ENCODE measurements around the gene MKNK2.
"Not testable (repeated sequence)": the region's sequence is repeated elsewhere in the genome, so short reads cannot be mapped to it uniquely, and the experiment has no call there.

The MKNK2 gene

DNA sequence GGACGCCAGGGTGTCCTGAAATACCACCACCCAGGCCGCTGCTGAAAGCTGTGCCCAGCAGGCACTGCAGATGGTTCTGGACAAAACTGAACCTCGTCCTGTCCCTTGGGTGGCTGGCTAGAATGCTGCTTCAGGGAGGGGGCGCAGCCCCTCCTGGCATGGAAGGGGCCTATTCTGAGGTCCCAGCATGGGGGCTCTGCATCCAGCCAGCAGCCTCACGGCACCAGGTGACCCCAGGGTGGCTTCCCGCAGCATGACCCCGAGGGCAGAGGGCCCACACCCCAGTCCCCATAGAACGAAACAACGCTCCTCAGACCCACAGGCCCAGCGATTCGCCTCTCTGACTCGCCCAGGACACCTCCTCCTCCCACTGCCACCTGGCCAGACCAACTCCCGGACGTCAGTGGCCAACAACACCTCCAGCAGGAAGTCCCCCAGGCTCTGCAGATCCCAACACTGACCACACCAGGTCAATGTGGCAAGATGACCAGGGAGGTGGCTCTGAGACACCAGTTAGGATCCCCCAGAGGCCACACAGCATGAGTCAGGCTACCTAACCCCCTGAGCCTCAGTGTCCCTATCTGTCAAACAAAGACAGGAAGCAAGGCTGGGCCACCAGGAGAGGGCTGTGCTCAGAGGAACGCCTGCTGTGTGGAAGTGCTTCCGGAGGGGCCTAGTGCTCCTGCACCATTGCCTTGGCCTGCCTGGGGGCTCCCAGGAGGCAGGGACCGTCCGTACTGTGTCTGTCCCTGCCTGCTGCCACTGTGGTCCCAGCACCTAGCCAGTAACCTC is 6.1 kb downstream of the MKNK2 start:
- DNase-seq (ENCODE audit: low read depth in 2 of 2): no peak

DNA sequence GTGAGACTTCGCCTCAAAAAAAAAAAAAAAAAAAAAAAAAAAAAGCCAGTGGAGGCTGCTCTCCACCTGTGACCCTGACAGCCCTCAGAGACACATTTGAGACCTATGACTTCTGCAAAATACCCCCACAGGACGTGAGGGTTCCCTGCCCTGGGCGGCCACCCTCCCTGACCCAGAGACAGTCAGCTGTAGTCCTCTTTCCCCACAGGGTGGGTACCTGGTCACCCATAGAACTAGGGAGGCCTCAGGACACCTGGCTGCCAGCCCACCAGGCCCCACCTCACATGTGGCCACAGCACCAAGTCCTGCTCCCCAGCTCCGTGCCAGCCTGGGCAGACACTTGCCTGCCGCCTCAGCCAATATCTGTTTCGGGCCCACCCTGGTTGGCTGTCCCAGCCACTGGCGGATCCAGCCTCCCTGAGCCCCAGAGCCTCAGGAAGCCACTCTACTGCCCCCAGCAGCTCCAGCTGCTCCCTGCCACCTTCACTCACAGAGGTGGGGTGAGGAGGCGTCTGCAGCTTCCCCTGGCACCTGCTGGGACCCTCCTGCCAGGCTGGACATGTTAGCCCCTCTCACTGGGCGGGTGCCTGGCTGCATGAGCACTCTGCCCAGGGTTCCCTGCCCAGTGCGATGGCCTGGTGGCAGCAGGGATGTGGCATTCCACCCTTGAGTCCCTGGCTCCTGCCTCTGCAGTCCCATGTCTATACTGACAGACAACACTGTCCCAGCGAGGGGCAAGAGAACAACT is 6.9 kb downstream of the MKNK2 start:
- no peak for DNase-seq (ENCODE audit: low read depth in 2 of 2)

DNA sequence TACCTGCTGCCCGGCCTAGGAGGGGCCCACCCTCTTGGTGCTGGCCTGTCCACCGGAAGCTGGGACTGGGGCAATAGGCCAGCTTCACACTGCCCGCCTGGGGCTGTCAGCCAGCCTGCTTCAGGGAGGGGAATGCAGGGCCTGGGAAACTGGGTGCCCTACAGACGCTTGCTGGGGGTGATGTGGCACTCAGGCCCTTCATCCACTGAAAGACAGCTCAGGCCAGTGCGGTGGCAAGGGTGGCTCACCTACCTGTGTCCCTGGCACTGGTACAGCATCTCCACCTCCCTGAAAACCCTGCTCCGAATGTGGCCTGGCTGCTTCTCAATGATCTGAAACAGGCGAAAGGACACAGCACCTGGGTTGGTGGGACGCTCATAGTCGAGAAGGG is 7.8 kb downstream of the MKNK2 start:
- no peak for DNase-seq (ENCODE audit: low read depth in 2 of 2)

DNA sequence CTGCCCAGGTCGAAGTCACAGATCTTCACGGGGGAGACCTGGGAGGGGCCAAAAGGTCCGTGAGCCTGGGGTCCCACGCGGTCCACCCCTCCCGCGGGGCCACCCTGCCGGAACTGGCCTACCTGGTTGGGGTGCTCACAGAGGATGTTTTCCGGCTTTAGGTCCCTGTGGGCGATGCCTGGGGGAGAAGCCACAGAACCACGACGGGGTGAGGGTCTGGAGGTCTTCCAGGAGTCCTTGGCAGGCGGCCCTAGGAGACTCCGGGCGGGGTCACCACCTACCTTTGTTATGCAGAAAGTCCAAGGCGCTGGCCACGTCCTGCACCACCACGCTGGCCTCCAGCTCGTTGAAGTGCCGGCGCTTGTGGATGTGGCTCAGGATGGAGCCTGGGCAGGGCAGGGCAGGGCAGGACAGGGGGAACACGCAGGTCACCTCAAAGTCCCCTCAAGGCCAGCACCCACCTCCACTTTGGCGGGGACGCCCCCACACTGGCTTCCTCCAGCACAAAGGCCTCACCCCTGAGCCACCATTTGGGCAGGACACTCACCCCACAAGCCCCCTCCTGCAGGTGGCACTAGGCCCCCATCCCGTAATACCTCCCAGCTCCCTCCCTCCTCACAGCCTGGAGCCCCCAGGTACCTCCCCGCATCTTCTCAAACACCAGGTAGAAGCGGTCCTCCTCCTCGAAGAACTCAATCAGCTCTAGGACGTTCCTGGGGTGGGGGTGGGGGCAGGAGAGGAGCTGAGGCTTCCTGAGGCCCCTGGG is 8.4 kb downstream of the MKNK2 start:
- no peak for DNase-seq (ENCODE audit: low read depth in 2 of 2)

DNA sequence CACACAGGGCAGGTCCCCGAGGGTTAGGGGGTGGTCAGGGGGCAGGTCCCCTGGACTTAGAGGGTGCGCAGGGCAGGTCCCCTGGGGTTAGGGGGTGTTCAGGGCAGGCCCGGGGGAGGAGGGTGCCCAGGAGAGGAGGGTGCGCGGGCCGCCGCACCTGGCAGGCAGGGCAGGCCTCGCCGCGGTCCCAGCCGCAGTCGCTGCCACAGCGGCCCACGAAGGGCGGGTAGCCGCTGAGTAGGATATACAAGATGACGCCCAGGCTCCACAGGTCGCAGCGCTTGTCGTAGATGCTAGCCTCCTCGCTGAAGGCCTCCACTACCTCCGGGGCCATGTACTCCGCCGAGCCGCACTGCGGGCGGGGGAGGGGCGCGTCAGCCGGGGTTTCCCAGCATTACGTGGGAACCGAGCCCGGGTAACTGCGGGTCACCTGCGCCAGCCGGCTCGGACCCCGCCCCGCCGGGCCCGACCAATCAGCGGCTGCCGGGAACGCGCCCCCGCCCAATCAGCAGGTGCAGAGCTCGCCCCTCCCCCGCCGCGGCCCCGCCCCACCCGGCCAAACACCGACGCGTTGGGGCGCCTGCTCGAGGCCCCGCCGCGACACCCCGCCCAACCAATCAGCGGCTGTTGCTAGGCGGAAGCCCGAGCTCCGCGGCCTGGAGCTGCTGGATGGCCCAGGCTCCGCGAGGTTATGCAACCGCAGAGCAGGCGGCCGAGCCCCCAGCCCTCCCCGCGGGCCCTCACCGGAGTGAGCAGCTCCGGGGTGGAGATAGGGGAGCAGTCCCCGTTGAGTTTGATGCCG is 9.2 kb downstream of the MKNK2 start:
- peak; percentile 99 to 100 for DNase-seq (ENCODE audit: low read depth in 2 of 2)

DNA sequence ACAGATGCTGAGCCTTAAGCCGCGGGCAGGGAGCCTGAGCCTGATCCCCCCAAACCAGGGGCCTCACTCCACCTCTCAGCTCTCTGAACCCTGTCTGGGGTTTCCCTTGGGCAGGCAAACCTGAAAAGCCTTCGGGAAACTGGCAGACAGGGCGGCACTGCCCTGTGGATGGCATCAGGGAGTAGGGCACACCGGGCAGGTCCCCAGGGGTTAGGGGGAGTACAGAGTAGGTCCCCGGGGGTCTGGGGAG is 9.7 kb downstream of the MKNK2 start:
- no peak for DNase-seq (ENCODE audit: low read depth in 2 of 2)

DNA sequence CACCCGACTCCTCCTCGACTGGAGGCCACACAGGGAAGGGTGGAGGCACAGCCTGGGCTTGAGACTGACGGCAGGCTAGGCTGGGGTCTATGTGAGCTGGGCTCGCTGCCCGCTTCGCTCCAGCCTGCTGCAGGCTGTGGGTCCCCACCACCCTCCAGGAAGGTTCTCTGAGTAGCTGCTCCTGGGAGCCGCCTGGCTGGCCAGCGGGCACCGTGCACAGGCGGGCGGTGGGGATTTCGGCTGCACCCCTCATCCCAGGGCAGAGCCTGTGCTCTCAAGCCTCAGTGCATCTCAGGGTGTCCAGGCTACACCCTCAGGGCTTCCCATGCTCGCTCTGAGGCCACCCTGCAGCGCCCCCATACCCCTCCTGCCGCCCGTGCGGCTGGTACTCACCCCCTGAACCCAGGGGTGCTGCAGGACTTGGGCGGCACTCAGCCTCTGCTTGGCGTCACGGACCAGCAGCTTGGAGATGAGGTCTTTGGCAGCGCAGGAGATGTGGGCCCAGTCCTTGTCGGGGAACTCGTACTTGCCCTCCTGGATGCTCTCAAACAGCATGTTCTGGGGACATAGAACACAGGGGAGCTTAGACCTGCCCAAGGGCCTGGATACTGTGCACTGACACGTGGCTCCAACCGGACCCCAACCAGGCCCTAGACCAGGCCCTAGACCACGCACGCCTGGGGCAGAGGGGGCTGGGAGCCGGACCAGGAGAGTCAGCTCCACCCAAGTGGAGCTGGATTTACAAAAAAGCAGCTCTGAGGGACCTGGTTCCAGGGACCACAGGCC is 10.2 kb downstream of the MKNK2 start:
- no peak for DNase-seq (ENCODE audit: low read depth in 2 of 2)

DNA sequence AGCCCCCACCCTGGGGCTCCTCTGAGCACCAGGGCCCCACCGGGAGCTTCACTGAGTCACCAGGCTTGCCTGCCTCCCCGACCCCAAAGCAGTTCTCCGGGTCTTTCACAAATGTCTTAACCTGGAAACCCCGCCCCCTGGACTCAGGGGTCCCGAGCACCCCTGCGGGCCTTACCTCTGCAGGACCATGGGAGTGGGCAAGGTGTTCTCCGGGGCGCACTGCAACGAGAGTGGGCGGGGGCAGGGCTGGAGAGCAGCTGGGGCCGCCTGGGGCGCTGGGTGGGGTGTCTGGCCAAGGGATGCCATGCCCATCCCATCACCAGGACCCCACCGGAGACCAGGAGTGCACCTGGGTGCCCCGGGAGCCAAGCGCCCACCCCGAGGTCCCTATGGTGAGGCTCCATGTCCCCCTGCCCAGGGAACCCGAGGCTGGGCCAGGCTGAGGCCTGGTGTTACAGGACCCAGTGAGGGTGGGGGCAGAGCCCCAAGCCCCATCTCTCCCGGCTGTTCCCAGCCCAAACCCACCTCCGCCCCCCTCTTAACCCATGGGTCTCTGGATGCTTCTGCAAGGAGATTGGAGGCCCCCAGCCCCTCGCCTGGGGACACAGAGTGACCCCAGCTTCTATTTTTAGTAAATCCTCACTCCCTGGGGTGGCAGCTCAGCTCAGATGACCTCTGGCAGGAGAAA is 10.9 kb downstream of the MKNK2 start:
- DNase-seq (ENCODE audit: low read depth in 2 of 2): no peak

DNA sequence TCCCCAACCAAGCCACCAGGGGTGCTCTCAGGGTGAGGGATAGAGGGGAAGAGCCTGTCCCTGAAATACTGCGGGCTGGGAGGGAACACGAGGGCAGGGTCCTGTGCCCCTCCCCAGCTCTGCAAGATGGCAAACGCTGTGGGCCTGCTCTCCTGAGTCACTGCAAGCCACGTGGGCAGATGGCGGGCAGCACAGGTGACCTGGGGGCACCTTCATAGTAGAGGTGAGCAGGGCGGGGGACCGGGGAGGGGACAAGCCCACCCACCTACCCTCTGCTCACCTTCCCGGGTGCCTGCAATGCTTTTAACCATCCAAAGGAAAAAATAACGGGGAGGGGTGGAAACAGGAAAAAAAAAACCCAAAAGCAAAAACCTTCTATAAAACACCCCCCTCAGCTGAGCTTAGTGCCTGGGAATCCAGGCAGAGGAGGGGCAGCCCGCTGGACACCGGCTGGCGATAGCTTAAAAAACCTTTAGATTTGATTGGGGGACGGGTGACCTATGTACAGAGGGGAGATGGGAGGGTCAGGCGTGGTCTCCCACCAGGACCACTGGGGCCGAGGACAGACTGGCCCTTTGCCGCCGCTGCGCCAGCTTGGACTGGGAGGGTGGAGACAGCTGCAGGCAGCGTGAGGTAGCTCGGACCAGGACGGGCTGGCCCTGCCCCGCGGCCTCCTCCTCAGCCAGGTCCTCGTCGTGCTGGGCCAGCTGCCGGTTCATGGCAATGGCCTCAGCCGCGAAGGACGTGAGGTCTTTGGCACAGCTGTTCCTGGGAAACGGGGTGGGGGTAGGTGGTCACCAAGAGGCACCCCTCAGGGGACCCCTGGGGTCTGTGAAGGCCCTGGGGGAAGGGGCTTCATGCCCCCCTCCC is 11.7 kb downstream of the MKNK2 start:
- no peak for DNase-seq (ENCODE audit: low read depth in 2 of 2)

DNA sequence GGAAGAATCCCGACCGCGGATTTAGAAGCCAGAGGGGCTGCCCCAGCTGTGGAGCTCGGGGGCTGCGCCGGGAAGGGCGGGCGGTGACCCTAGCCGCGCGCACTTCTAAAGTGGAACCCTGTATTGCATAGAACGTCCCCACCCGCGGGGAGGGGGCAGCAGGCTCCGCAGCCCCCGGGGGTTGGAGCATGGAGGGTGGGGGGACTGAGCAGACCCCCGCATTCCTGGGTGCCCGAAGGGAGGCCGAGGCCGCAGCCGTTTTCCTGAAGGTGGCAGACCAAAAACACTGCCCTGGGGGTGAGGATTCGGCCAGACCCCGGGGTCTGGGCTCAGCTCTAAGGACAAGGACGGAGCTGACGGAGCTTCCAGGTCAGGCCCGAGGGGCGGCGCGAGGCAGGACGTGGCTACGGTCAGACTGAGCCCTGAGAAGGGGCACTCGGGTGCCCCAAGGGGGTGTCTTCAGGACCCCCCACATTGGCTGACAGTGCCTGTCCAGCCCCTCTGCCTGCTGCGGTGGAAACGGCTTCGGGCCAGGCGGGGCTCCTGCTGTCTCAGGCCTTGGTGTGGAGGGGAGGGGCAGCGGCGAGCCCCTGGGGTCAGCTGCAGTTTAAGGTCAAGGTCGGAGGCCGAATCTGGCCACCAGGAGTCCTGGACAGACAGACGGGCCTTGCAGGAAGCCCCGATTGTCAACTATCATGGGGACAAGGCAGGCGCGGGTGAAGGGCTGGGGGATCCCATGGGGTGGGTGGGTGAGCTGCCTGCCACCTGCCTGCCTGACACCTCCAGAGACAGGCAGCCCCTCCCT is 12.6 kb downstream of the MKNK2 start:
- DNase-seq (ENCODE audit: low read depth in 2 of 2): no peak

DNA sequence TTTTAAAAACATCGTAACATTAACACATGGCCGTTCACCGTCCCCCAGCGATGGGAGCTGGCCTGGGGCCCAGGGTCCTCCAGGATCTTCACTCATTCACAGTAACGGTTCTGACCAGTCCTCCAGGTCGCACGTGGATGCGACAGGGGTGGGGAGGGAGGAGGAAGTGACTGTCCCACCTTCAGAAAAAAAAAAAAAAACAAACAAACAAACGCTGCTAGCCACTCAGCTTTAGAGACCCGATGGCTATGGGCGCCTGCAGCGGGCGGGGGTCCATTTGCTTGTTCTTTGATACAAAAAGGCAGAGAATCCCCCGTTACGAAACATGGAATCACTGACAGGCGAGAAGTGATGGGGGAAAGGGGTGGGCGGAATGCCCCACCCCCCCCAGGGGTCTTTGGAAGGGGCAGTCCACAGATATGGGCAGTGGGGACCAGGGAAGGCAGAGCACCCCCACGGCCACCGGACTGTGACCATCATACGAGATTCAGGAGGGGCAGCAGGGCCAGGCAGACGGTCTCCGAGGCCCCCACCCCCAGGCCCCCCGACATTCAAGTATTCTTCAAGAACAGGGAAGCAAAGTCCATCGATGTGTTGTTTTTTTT is 13.3 kb downstream of the MKNK2 start:
- no peak for DNase-seq (ENCODE audit: low read depth in 2 of 2)

DNA sequence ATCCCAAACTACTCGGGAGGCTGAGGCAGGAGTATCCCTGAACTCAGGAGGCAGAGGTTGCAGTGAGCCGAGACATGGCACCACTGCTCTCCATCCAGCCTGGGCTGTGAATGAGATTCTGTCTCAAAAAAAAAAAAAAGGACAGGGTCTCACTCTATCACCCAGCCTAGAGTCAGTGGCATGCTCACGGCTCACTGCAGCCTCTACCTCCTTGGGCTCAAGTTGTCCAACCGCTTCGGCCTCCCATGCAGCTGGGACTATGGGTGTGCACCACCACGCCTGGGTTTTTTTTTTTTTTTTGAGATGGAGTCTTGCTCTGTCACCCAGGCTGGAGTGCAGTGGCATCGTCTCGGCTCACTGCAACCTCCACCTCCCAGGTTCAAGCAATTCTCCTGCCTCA is 14.6 kb downstream of the MKNK2 start:
- no peak for DNase-seq (ENCODE audit: low read depth in 2 of 2)

DNA sequence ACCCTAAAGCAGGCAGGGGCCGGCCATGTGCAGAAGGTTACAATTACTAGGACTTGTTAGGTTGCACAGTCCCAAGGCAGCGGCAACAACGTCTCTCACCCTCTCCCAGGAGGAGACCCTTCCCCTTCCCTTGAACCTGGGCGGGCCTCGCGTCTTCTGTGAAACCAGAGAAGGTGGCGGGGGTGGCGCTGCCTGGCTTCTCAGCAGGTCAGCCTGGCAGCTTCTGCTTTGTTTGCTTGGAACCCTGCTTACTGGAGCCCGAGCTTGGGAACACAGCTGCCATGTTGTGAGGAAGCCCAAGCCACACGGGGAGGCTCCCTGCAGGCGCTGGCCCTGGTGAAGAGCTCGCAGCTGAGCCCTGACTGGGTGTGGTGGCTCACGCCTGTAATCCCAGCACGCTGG is 15.5 kb downstream of the MKNK2 start:
- DNase-seq (ENCODE audit: low read depth in 2 of 2): no peak

DNA sequence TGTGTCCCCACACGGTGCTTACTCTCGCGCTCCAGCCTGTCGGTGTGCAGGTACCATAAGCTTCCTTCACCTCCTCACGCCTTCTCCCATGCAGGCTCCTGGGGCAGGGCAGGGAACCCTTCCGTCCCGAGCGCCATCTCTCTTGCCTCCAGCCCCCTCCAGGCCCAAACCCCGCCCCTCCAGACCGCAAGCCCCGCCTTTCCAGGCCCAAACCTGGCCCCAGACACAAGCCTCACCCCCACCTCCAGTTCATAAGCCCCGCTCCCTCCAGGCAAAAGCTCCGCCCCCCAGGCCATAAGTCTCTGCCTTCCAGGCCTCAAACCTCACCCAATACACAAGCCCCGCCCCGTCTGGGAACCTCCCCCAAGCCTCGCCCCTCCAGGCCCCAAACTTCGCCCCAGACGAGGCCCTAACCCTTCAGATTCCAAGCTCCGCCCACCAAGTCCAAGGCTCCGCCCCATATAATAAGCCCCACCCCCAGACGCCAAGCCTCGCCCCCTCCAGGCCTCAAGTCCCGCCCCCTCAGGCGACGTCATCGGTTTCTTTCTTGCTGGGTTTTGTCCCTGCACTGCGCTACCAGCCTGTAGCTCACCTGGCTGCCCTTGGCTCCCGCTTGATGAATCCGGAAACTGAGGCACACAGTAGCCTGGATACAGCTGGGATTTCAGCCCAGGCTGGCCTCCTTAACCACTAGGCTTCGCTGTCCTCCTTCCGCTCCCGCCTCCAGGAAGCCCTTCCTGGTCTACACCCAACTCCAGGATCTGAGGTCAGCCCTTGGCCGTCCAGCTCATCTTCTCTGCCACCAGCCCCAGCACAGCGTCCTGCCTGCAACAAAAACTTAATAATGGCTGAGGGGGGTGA is 16.1 kb downstream of the MKNK2 start:
- DNase-seq (ENCODE audit: low read depth in 2 of 2): peak; percentile 50 to 81

DNA sequence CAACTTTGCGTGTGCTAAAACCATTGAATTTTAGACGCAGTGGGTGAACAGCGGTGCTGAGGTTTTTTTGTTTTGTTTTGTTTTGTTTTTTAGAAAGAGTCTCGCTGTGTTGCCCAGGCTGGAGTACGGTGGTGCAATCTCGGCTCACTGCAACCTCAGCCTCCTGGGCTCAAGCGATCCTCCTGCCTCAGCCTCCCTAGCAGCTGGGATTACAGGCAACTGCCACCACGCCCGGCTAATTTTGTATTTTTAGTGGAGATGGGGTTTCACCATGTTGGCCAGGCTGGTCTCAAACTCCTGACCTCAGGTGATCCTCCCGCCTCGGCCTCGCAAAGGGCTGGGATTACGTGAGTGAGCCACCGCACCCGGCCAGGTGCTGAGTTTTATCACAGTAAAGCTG is 16.8 kb downstream of the MKNK2 start:
- not testable (repeated sequence) for DNase-seq (ENCODE audit: low read depth in 2 of 2)

DNA sequence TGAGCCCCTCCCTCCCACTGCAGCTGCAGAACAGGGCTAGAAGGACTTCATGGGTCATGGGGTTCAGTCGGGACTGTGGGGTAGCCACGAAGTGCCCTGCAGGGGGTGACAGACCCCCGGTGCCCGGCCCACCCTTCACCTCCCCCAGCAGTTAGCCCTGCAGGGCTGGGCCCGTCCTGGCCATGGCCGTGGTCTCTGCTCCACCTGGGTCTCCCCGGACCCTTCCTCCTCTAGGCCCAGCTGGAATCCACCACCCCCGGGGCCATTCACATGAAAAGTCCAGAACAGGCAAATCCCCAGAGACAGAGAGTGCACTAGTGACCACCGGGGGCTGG is 17.3 kb downstream of the MKNK2 start:
- DNase-seq (ENCODE audit: low read depth in 2 of 2): no peak

DNA sequence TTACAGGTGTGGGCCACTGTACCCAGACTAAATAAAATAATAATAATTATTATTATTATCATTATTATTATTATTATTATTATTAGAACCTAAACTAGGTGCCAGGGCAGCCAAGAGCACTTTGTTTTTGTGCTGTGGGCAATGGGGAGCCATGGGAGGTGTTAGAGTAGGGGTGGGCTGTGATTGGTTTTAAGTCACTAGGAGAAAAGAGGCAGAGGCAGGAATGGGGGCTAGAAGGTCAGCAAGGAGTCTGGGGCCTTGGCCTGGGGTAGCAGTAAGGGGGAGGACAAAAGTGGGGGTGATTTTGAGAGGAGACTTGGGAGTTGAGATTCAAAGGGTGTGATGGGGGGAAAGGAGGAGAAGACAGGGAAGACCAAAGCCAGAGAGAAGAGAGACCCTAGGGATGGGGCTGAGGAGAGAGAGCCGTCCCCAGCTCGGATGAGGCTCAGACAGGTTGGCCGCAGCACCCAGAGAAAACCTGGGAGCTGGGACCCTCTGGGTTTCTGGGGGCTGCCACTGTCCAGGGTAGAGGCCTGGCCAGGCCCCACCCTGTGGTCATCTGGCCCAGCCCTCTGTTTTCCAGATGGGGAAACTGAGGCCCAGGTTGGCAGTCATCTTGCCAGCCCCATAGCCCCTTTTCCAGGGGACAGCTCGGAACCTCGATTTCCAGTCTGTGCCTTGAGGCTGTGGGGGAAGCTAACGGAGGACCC is 17.8 kb downstream of the MKNK2 start:
- no peak for DNase-seq (ENCODE audit: low read depth in 2 of 2)

All from stimulated activated CD4-positive, alpha-beta T cell treated with anti-CD3 and anti-CD28 coated beads, Interleukin-4, amount 100 ng/mL, for 48 hours (primary cell).